ENCODE measurements around the gene OR10A3.

GRCh38 chr11:7892059-7892699 is 49.3 kb downstream of the OR10A3 start:
- TF ChIP-seq CTCF (IDR thresholded peaks at IDR 0.05) (no peak), POLR2A (IDR thresholded peaks at IDR 0.05) (no peak)

Data from thyroid gland (tissue), 4 donors.